A549 (cell line): Measurements from ENCODE around the gene NT5DC2.

Source experiments
- CBX2 ChIP-seq: fragments of 200-600 bp; sonication (generic); IDR thresholded peaks from 2 replicates; pipeline ENCODE4 v1.6.1; 2016; ENCODE audit warnings: low read depth, mild to moderate bottlenecking, borderline replicate concordance
- CEBPB ChIP-seq, 2 experiments: fragments of >200 bp in 1 of 2; sonication (Bioruptor Twin) in 1 of 2; formaldehyde crosslinking in 1 of 2; IDR thresholded peaks; 2 replicates each; pipeline ENCODE4 v1.6.1; 2012 to 2016
- HDAC2 ChIP-seq: fragments of 200-600 bp; sonication (generic); IDR thresholded peaks from 2 replicates; pipeline ENCODE4 v1.6.1; 2016
- NFE2L2 ChIP-seq: fragments of 150-350 bp; conservative IDR thresholded peaks from 2 replicates; pipeline ENCODE4 v1.6.1; 2014; ENCODE audit warnings: low read length
- RAD21 ChIP-seq, 2 experiments: fragments of >200 bp in 1 of 2; sonication (Bioruptor Twin) in 1 of 2; formaldehyde crosslinking in 1 of 2; IDR thresholded peaks in 1 of 2; conservative IDR thresholded peaks in 1 of 2; 2 replicates in 1 of 2; 3 replicates in 1 of 2; pipeline ENCODE4 v1.6.1; 2012 to 2018; ENCODE audit warnings: inconsistent platforms in 1 of 2
- SMC3 ChIP-seq: fragments of >200 bp; sonication (Bioruptor Twin); formaldehyde crosslinking; IDR thresholded peaks from 3 replicates; pipeline ENCODE4 v1.6.1; 2018; ENCODE audit warnings: inconsistent platforms
- TF ChIP-seq, protein P1 (sequence below): fragments of >200 bp; sonication (Bioruptor Twin); formaldehyde crosslinking; IDR thresholded peaks from 3 replicates; pipeline ENCODE4 v1.5.1; 2016
- TF ChIP-seq, protein P2 (sequence below): IDR thresholded peaks from 2 replicates; pipeline ENCODE4 v1.6.1; 2012
- TF ChIP-seq, protein P3 (sequence below): IDR thresholded peaks from 2 replicates; pipeline ENCODE4 v1.6.1; 2012
- TF ChIP-seq, protein P4 (sequence below): fragments of 150-350 bp; IDR thresholded peaks from 2 replicates; pipeline ENCODE4 v1.6.1; 2014; ENCODE audit warnings: low read depth, mild to moderate bottlenecking, low read length

DNA sequence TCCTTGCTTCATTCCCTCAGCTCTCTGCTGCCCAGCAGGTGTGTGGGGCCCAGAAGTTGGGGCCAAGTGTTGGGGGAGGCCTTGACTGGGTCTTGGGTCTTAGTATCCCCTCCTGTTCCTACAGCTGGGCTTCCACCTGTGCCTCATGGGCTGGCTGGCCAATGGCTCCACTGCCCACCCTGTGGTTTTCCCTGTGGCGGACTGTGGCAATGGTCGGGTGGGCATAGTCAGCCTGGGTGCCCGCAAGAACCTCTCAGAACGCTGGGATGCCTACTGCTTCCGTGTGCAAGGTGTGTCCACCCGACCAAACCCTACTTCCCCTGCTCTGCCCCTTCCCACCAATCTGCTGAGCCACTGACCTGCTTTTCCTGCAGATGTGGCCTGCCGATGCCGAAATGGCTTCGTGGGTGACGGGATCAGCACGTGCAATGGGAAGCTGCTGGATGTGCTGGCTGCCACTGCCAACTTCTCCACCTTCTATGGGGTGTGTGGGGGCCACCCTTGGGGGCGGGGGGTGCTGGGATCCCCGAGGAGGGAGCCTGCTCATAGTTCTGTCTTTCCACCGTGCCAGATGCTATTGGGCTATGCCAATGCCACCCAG is 10.9 kb downstream of the NT5DC2 start:
- TF ChIP-seq, protein P1, sequence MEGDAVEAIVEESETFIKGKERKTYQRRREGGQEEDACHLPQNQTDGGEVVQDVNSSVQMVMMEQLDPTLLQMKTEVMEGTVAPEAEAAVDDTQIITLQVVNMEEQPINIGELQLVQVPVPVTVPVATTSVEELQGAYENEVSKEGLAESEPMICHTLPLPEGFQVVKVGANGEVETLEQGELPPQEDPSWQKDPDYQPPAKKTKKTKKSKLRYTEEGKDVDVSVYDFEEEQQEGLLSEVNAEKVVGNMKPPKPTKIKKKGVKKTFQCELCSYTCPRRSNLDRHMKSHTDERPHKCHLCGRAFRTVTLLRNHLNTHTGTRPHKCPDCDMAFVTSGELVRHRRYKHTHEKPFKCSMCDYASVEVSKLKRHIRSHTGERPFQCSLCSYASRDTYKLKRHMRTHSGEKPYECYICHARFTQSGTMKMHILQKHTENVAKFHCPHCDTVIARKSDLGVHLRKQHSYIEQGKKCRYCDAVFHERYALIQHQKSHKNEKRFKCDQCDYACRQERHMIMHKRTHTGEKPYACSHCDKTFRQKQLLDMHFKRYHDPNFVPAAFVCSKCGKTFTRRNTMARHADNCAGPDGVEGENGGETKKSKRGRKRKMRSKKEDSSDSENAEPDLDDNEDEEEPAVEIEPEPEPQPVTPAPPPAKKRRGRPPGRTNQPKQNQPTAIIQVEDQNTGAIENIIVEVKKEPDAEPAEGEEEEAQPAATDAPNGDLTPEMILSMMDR = no peak
- TF ChIP-seq, protein P2, sequence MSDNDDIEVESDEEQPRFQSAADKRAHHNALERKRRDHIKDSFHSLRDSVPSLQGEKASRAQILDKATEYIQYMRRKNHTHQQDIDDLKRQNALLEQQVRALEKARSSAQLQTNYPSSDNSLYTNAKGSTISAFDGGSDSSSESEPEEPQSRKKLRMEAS = no peak
- no peak for TF ChIP-seq SMC3
- TF ChIP-seq HDAC2 = no peak
- no peak for TF ChIP-seq CEBPB (IDR thresholded peaks at IDR 0.05)
- TF ChIP-seq CBX2 = no peak
- TF ChIP-seq NFE2L2 = no peak
- TF ChIP-seq, protein P3, sequence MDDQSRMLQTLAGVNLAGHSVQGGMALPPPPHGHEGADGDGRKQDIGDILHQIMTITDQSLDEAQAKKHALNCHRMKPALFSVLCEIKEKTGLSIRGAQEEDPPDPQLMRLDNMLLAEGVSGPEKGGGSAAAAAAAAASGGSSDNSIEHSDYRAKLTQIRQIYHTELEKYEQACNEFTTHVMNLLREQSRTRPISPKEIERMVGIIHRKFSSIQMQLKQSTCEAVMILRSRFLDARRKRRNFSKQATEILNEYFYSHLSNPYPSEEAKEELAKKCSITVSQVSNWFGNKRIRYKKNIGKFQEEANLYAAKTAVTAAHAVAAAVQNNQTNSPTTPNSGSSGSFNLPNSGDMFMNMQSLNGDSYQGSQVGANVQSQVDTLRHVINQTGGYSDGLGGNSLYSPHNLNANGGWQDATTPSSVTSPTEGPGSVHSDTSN = no peak
- TF ChIP-seq RAD21 (conservative IDR thresholded peaks at IDR 0.05 in 1 of 2, IDR thresholded peaks at IDR 0.05 in 1 of 2) = no peak
- TF ChIP-seq, protein P4, sequence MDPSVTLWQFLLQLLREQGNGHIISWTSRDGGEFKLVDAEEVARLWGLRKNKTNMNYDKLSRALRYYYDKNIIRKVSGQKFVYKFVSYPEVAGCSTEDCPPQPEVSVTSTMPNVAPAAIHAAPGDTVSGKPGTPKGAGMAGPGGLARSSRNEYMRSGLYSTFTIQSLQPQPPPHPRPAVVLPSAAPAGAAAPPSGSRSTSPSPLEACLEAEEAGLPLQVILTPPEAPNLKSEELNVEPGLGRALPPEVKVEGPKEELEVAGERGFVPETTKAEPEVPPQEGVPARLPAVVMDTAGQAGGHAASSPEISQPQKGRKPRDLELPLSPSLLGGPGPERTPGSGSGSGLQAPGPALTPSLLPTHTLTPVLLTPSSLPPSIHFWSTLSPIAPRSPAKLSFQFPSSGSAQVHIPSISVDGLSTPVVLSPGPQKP = no peak
